Fibroblast of lung (primary cell): ENCODE data around the gene SLK. TPM values are rescaled to one million over a fixed set of nuclear protein-coding genes. Genes with fewer than 3 reads are reported as not detected.

Source experiments
- DNase-seq, 2 donors: peaks; one replicate each; pipeline versions ENCODE4 v3.0.0 to v3.0.0-alpha.2; 2010; ENCODE audit warnings: low read depth in 2 of 2
- H2AFZ ChIP-seq: 2 replicates; pipeline ENCODE4 v1.5.1; 2012; ENCODE audit warnings: low read length, control low read depth, inconsistent platforms
- H3K27ac ChIP-seq: 2 replicates; pipeline ENCODE4 v1.5.1; 2011; ENCODE audit warnings: low read length, control low read depth; ENCODE audit not compliant: insufficient read depth
- H3K27me3 ChIP-seq: 2 replicates; pipeline ENCODE4 v1.5.1; 2011; ENCODE audit warnings: mild to moderate bottlenecking, low read length; ENCODE audit not compliant: control insufficient read depth, insufficient read depth
- H3K36me3 ChIP-seq: 2 replicates; pipeline ENCODE4 v1.5.1; 2011; ENCODE audit warnings: low read length; ENCODE audit not compliant: control insufficient read depth, insufficient read depth
- H3K4me1 ChIP-seq: 2 replicates; pipeline ENCODE4 v1.5.1; 2011; ENCODE audit warnings: low read length; ENCODE audit not compliant: control insufficient read depth, insufficient read depth; ENCODE audit errors: extremely low read depth
- H3K4me2 ChIP-seq: 2 replicates; pipeline ENCODE4 v1.5.1; 2011; ENCODE audit warnings: low read length, control low read depth; ENCODE audit not compliant: insufficient read depth; ENCODE audit errors: extremely low read depth
- H3K4me3 ChIP-seq, 4 experiments: fragments of 200-600 bp in 1 of 4; sonication (generic) in 1 of 4; replicated peaks in 1 of 4; 2 replicates each; pipeline ENCODE4 v1.5.1; 2011 to 2016; ENCODE audit warnings: low read length in 4 of 4, low read depth in 3 of 4, mild to moderate bottlenecking in 3 of 4, control low read depth in 2 of 4, inconsistent platforms in 1 of 4, mixed read lengths in 1 of 4; ENCODE audit not compliant: insufficient read depth in 1 of 4; ENCODE audit errors: control extremely low read depth in 1 of 4
- H3K79me2 ChIP-seq: 2 replicates; pipeline ENCODE4 v1.5.1; 2012; ENCODE audit warnings: mild to moderate bottlenecking, low read length, inconsistent platforms; ENCODE audit not compliant: control insufficient read depth, insufficient read depth
- H3K9ac ChIP-seq: 2 replicates; pipeline ENCODE4 v1.5.1; 2011; ENCODE audit warnings: mild to moderate bottlenecking, low read length, control low read depth; ENCODE audit not compliant: insufficient read depth
- H3K9me3 ChIP-seq: 2 replicates; pipeline ENCODE4 v1.5.1; 2012; ENCODE audit warnings: low read depth, low read length; ENCODE audit not compliant: control insufficient read depth, insufficient read depth
- H4K20me1 ChIP-seq: 2 replicates; pipeline ENCODE4 v1.5.1; 2011; ENCODE audit warnings: low read length; ENCODE audit not compliant: control insufficient read depth, insufficient read depth; ENCODE audit errors: extremely low read depth
- CTCF ChIP-seq, 2 donors: IDR thresholded peaks in 1 of 2; conservative IDR thresholded peaks in 1 of 2; 1 replicate in 1 of 2; 2 replicates in 1 of 2; pipeline ENCODE4 v1.5.1; 2011 to 2012; ENCODE audit warnings: low read length in 2 of 2, control low read depth in 1 of 2, inconsistent platforms in 1 of 2, low read depth in 1 of 2, mild to moderate bottlenecking in 1 of 2
- EZH2 ChIP-seq: IDR thresholded peaks from 2 replicates; pipeline ENCODE4 v1.5.1; 2012; ENCODE audit warnings: low read length, control low read depth, mild to moderate bottlenecking; ENCODE audit errors: missing control alignments
- polyA plus RNA-seq, 2 donors: library from polyadenylated mRNA; depleted of rRNA in 1 of 2; stranded (reverse) in 1 of 2; unstranded in 1 of 2; fragments of >200 nt; gene quantifications; 2 replicates each; pipeline ENCODE4 v1.2.1, GENCODE V29; 2011 to 2012; ENCODE audit warnings: missing spikeins in 1 of 2
- total RNA-seq: library from RNA; depleted of rRNA; stranded (reverse); fragments of >200 nt; gene quantifications from 2 replicates; pipeline ENCODE4 v1.2.1, GENCODE V29; 2014

Gene SLK
- total and polyA plus RNA-seq, 2 donors (not counting 1 experiment from before 2014, with no cell fraction given), result 18.2 to 63.1 TPM

GRCh38 chr10:104043854-104044253 is 76.9 kb downstream of the SLK start:
- no peaks in the 10 kb centered on the region for H3K4me1 ChIP-seq
- H3K4me3 ChIP-seq, result no peak overlapping the region
- no peak overlapping the region for H3K4me2 ChIP-seq
- DNase-seq, result no peak
- no peak overlapping the region for H3K27ac ChIP-seq
- no peaks in the 10 kb centered on the region for H3K36me3 ChIP-seq
- H3K9ac ChIP-seq, result no peak overlapping the region
- TF ChIP-seq EZH2, result no peak
- TF ChIP-seq CTCF (conservative IDR thresholded peaks at IDR 0.05 in 1 of 2, IDR thresholded peaks at IDR 0.05 in 1 of 2; ENCODE audit: low read depth in 1 of 2, low read length in 2 of 2), result no peak
- no peak overlapping the region for H2AFZ ChIP-seq
- no peaks in the 10 kb centered on the region for H3K79me2 ChIP-seq
- no peaks in the 10 kb centered on the region for H3K9me3 ChIP-seq
- H3K27me3 ChIP-seq, result no peaks in the 10 kb centered on the region
- H4K20me1 ChIP-seq, result no peaks in the 10 kb centered on the region

- TF ChIP-seq EZH2 (no peak), CTCF (conservative IDR thresholded peaks at IDR 0.05 in 1 of 2, IDR thresholded peaks at IDR 0.05 in 1 of 2; ENCODE audit: low read depth in 1 of 2, low read length in 2 of 2) (peak; percentile 76 to 84)
- H3K4me2 ChIP-seq, result no peak overlapping the region
- peaks cover 7% of the 10 kb centered on the region for H3K4me1 ChIP-seq
- H4K20me1 ChIP-seq, result no peaks in the 10 kb centered on the region
- H3K9me3 ChIP-seq, result no peaks in the 10 kb centered on the region
- H2AFZ ChIP-seq, result no peak overlapping the region
- no peaks in the 10 kb centered on the region for H3K79me2 ChIP-seq
- DNase-seq, result peak; percentile 62 to 77
- no peak overlapping the region for H3K9ac ChIP-seq
- H3K4me3 ChIP-seq, result no peak overlapping the region
- H3K36me3 ChIP-seq, result no peaks in the 10 kb centered on the region
- H3K27ac ChIP-seq, result no peak overlapping the region
- no peaks in the 10 kb centered on the region for H3K27me3 ChIP-seq
Measured at GRCh38 chr10:104045151-104046089, 78.5 kb downstream of the SLK start.

- DNase-seq, result no peak
- Histone ChIP-seq H3K27ac (no peak overlapping the region), H3K4me2 (no peak overlapping the region), H3K9me3 (no peaks in the 10 kb centered on the region), H2AFZ (no peak overlapping the region), H3K4me3 (no peak overlapping the region), H4K20me1 (no peaks in the 10 kb centered on the region), H3K79me2 (no peaks in the 10 kb centered on the region), H3K9ac (no peak overlapping the region), H3K27me3 (no peaks in the 10 kb centered on the region), H3K4me1 (peaks cover 7% of the 10 kb centered on the region), H3K36me3 (no peaks in the 10 kb centered on the region)
- TF ChIP-seq CTCF (conservative IDR thresholded peaks at IDR 0.05 in 1 of 2, IDR thresholded peaks at IDR 0.05 in 1 of 2; ENCODE audit: low read depth in 1 of 2, low read length in 2 of 2) (no peak), EZH2 (no peak)
Measured at GRCh38 chr10:104046651-104047050, 79.7 kb downstream of the SLK start.
